ENCODE results near the gene OCIAD2. TPM values are rescaled to one million over a fixed set of nuclear protein-coding genes. Genes with fewer than 3 reads are reported as not detected.

OCIAD2 gene
- total and polyA plus RNA-seq, 2 of the 4 experiments (the other 2 are of a cell fraction): 16.5 to 21.4 TPM

- Histone ChIP-seq H3K14ac (replicated peaks; ENCODE audit: low read depth, low read length) (no peak overlapping the region), H3K36me3 (ENCODE audit: control insufficient read depth, insufficient read depth, low read length) (no peaks in the 10 kb centered on the region), H4K91ac (ENCODE audit: insufficient read depth, low read depth, low read length) (no peak overlapping the region), H4K20me1 (ENCODE audit: insufficient read depth, low read length) (no peaks in the 10 kb centered on the region), H2AK9ac (replicated peaks; ENCODE audit: low read depth, low read length, poor library complexity) (no peak overlapping the region), H3K18ac (ENCODE audit: low read depth, low read length) (no peak overlapping the region), H3K4ac (ENCODE audit: low read depth, low read length) (no peak overlapping the region), H4K8ac (ENCODE audit: low read depth in 2 of 2, low read length in 2 of 2) (no peak overlapping the region), H4K5ac (ENCODE audit: low read depth, low read length) (no peak overlapping the region), H2BK5ac (ENCODE audit: low read depth, low read length, poor library complexity, severe bottlenecking) (no peak overlapping the region), H3K27ac (ENCODE audit: insufficient read depth, low read length) (no peak overlapping the region), H2BK20ac (ENCODE audit: low read depth, low read length) (no peak overlapping the region), H3K79me1 (ENCODE audit: low read depth in 1 of 2, low read length in 2 of 2) (no peaks in the 10 kb centered on the region), H3K27me3 (ENCODE audit: control insufficient read depth, insufficient read depth, low read length) (peaks cover 5% of the 10 kb centered on the region), H3K4me3 (ENCODE audit: insufficient read depth, low read depth, low read length) (no peak overlapping the region), H2BK15ac (ENCODE audit: low read depth, low read length) (no peak overlapping the region), H3K9me3 (ENCODE audit: control insufficient read depth, insufficient read depth, low read length) (0 out of 2 replicates have a peak, but pooled peaks cover 2% of the 10 kb centered on the region), H3K9ac (ENCODE audit: low read depth, low read length) (no peak overlapping the region), H2AK5ac (ENCODE audit: low read depth, low read length) (no peak overlapping the region), H3K56ac (ENCODE audit: extremely low read depth, insufficient read depth, low read length) (no peak overlapping the region; the same call in 1 of the 2 replicates), H2BK120ac (ENCODE audit: low read depth, low read length) (no peak overlapping the region), H3K4me2 (ENCODE audit: low read depth, low read length) (no peak overlapping the region), H3K23ac (ENCODE audit: low read depth, low read length) (no peak overlapping the region), H3K4me1 (ENCODE audit: control insufficient read depth, insufficient read depth, low read length) (no peaks in the 10 kb centered on the region), H2AFZ (replicated peaks; ENCODE audit: low read length, poor library complexity) (no peak overlapping the region), H3K9me1 (ENCODE audit: insufficient read depth, low read length) (no peaks in the 10 kb centered on the region)
- no TSS peak for BruUV-seq (replicated peaks)
- WGBS, 2 experiments (ENCODE audit: extremely low coverage in 2 of 2, insufficient read length in 1 of 2): no CpG with 5 or more reads among the region's 2 CpGs
- no peak for ATAC-seq (ENCODE audit: low read depth)
- DNase-seq: no peak
- CTCF ChIA-PET: interaction anchor here (0.6 to 0.7 kb wide), 2 partner anchors 26 to 166 kb away, joined by 3 to 9 read pairs; no protein-coding TSS in a partner anchor
- dilution Hi-C loops (cut with HindIII; ENCODE audit: low sequenced_read_pairs, unreplicated experiment): no loop called here
- in situ Hi-C loops (cut with MboI; ENCODE audit: low sequenced_read_pairs): no loop called here
- TF ChIP-seq, protein P1, sequence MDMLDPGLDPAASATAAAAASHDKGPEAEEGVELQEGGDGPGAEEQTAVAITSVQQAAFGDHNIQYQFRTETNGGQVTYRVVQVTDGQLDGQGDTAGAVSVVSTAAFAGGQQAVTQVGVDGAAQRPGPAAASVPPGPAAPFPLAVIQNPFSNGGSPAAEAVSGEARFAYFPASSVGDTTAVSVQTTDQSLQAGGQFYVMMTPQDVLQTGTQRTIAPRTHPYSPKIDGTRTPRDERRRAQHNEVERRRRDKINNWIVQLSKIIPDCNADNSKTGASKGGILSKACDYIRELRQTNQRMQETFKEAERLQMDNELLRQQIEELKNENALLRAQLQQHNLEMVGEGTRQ (IDR thresholded peaks at IDR 0.05; ENCODE audit: low read depth, low read length): no peak
- TF ChIP-seq RAD21 (IDR thresholded peaks at IDR 0.05; ENCODE audit: low read length) (no peak), FOS (IDR thresholded peaks at IDR 0.05; ENCODE audit: low read depth, low read length) (no peak), NFE2L2 (IDR thresholded peaks at IDR 0.05; ENCODE audit: low read depth, low read length) (no peak), CTCF (conservative IDR thresholded peaks at IDR 0.05; ENCODE audit: low read depth, low read length) (no peak), MAFK (IDR thresholded peaks at IDR 0.05; ENCODE audit: low read depth, low read length) (no peak), CEBPB (IDR thresholded peaks at IDR 0.05; ENCODE audit: low read depth, low read length) (no peak), POLR2A (IDR thresholded peaks at IDR 0.05; ENCODE audit: low read depth, low read length) (no peak), RCOR1 (IDR thresholded peaks at IDR 0.05; ENCODE audit: insufficient replicate concordance, low read length) (no peak), SMC3 (IDR thresholded peaks at IDR 0.05; ENCODE audit: low read depth, low read length) (no peak), MAZ (IDR thresholded peaks at IDR 0.05; ENCODE audit: borderline replicate concordance, low read depth, low read length) (no peak), BHLHE40 (IDR thresholded peaks at IDR 0.05; ENCODE audit: low read depth, low read length) (no peak), CHD1 (IDR thresholded peaks at IDR 0.05; ENCODE audit: low read depth, low read length) (no peak), RFX5 (IDR thresholded peaks at IDR 0.05; ENCODE audit: low read depth, low read length) (no peak), MXI1 (IDR thresholded peaks at IDR 0.05; ENCODE audit: borderline replicate concordance, low read depth, low read length) (no peak)
- TF ChIP-seq, protein P2, sequence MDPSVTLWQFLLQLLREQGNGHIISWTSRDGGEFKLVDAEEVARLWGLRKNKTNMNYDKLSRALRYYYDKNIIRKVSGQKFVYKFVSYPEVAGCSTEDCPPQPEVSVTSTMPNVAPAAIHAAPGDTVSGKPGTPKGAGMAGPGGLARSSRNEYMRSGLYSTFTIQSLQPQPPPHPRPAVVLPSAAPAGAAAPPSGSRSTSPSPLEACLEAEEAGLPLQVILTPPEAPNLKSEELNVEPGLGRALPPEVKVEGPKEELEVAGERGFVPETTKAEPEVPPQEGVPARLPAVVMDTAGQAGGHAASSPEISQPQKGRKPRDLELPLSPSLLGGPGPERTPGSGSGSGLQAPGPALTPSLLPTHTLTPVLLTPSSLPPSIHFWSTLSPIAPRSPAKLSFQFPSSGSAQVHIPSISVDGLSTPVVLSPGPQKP (IDR thresholded peaks at IDR 0.05; ENCODE audit: borderline replicate concordance, low read depth, low read length): no peak
- POLR2A ChIA-PET (ENCODE audit: unreplicated experiment): no interaction called here
- intact Hi-C loops (cut with micrococcal nuclease): no loop called here
Observed at GRCh38 chr4:48937033-48937432, 30.5 kb upstream of the OCIAD2 start.
